SK-N-SH (cell line): ENCODE results near the gene LIG1. TPM values are rescaled to one million over a fixed set of nuclear protein-coding genes. Genes with fewer than 3 reads are reported as not detected.

Source experiments
- CTCF ChIA-PET: fragments of 300-600, 350-600 bp; formaldehyde crosslinking; extraction: SDS; loops from one replicate; lab custom pipeline; 2021; lab: Yijun Ruan, JAX
- POLR2A ChIA-PET: fragments of 350-600 bp; sonication (Branson Sonifier 250); formaldehyde crosslinking; extraction: SDS; loops from one replicate; lab custom pipeline; 2020; ENCODE audit warnings: antibody characterized with exemption, inconsistent platforms; lab: Yijun Ruan, JAX
- DNase-seq: peaks from one replicate; pipeline ENCODE4 v3.0.0; 2012
- H2AFZ ChIP-seq: fragments of 200-600 bp; sonication (generic); 2 replicates; pipeline ENCODE4 v1.8.1; 2016; ENCODE audit warnings: antibody characterized with exemption, mild to moderate bottlenecking, low read depth
- H3F3A ChIP-seq: fragments of 200-600 bp; sonication (generic); replicated peaks from 2 replicates; pipeline ENCODE3; 2016; ENCODE audit warnings: antibody characterized with exemption, mild to moderate bottlenecking; ENCODE audit not compliant: insufficient read depth
- H3K27ac ChIP-seq, 2 experiments: fragments of 200-500 bp in 1 of 2; fragments of 200-600 bp in 1 of 2; sonication (Bioruptor generic) in 1 of 2; sonication (generic), shearing (Covaris generic) in 1 of 2; 2 replicates each; pipeline versions ENCODE4 v1.5.1 to v1.6.1; 2014 to 2016; ENCODE audit warnings: low read depth in 2 of 2, inconsistent platforms in 1 of 2, low read length in 1 of 2, mild to moderate bottlenecking in 1 of 2, mixed read lengths in 1 of 2
- H3K27me3 ChIP-seq: fragments of 200-600 bp; sonication (generic), shearing (Covaris generic); 2 replicates; pipeline ENCODE4 v1.6.1; 2016; ENCODE audit warnings: mixed run types; ENCODE audit not compliant: insufficient read depth
- H3K36me3 ChIP-seq, 2 experiments: fragments of 200-500 bp in 1 of 2; fragments of 200-600 bp in 1 of 2; sonication (Bioruptor generic) in 1 of 2; sonication (generic) in 1 of 2; replicated peaks in 1 of 2; 2 replicates each; pipeline versions ENCODE3 to v1.5.1; 2014 to 2016; ENCODE audit warnings: low read length in 1 of 2, mild to moderate bottlenecking in 1 of 2; ENCODE audit not compliant: insufficient read depth in 2 of 2, control insufficient read depth in 1 of 2
- H3K4me1 ChIP-seq, 2 experiments: fragments of 200-500 bp in 1 of 2; fragments of 200-600 bp in 1 of 2; sonication (Bioruptor generic) in 1 of 2; sonication (generic), shearing (Covaris generic) in 1 of 2; 2 replicates each; pipeline versions ENCODE4 v1.5.1 to v1.6.1; 2014 to 2016; ENCODE audit warnings: low read depth in 1 of 2, low read length in 1 of 2, mixed run types in 1 of 2; ENCODE audit not compliant: insufficient read depth in 2 of 2, control insufficient read depth in 1 of 2
- H3K4me2 ChIP-seq: fragments of 200-600 bp; sonication (generic), shearing (Covaris generic); 2 replicates; pipeline ENCODE4 v1.6.1; 2017; ENCODE audit warnings: mixed run types
- H3K4me3 ChIP-seq, 2 experiments: fragments of 200-500 bp in 1 of 2; fragments of 200-600 bp in 1 of 2; sonication (Bioruptor generic) in 1 of 2; sonication (generic), shearing (Covaris generic) in 1 of 2; 2 replicates each; pipeline versions ENCODE4 v1.5.1 to v1.8.1; 2014 to 2016; ENCODE audit warnings: low read depth in 2 of 2, inconsistent platforms in 1 of 2, low read length in 1 of 2, mild to moderate bottlenecking in 1 of 2, mixed read lengths in 1 of 2, moderate library complexity in 1 of 2
- H3K79me2 ChIP-seq: fragments of 200-600 bp; sonication (generic); 2 replicates; pipeline ENCODE4 v1.8.1; 2017; ENCODE audit warnings: mild to moderate bottlenecking; ENCODE audit not compliant: insufficient read depth
- H3K9ac ChIP-seq: fragments of 200-600 bp; sonication (generic); 2 replicates; pipeline ENCODE4 v1.6.1; 2017; ENCODE audit warnings: mixed run types
- H3K9me2 ChIP-seq: fragments of 200-600 bp; sonication (generic); 2 replicates; pipeline ENCODE4 v1.6.1; 2017; ENCODE audit warnings: mixed run types
- H3K9me3 ChIP-seq: fragments of 200-600 bp; sonication (generic); 2 replicates; pipeline ENCODE4 v1.6.1; 2017; ENCODE audit warnings: mixed run types, mild to moderate bottlenecking, moderate library complexity
- H4K20me1 ChIP-seq: fragments of 200-600 bp; sonication (generic); 2 replicates; pipeline ENCODE4 v1.6.1; 2017; ENCODE audit warnings: mild to moderate bottlenecking, mixed run types; ENCODE audit not compliant: insufficient read depth
- FOXM1 ChIP-seq: IDR thresholded peaks from 2 replicates; pipeline ENCODE4 v1.4.0; 2012; ENCODE audit warnings: low read depth, mild to moderate bottlenecking
- GABPA ChIP-seq: IDR thresholded peaks from 2 replicates; pipeline ENCODE4 v1.4.0; 2012; ENCODE audit warnings: low read depth, mild to moderate bottlenecking
- MEF2A ChIP-seq: IDR thresholded peaks from 2 replicates; pipeline ENCODE4 v1.4.0; 2012; ENCODE audit warnings: low read depth, borderline replicate concordance
- MXI1 ChIP-seq: IDR thresholded peaks from 2 replicates; pipeline ENCODE4 v1.6.1; 2012; ENCODE audit warnings: mild to moderate bottlenecking, low read depth, low read length, improper control_type of control experiment
- NRF1 ChIP-seq: IDR thresholded peaks from 2 replicates; pipeline ENCODE4 v1.6.1; 2012; ENCODE audit warnings: low read depth, mild to moderate bottlenecking, low read length
- RCOR1 ChIP-seq: fragments of 150-350 bp; IDR thresholded peaks from 2 replicates; pipeline ENCODE4 v1.6.1; 2017; ENCODE audit warnings: antibody characterized with exemption, low read length
- RXRA ChIP-seq: IDR thresholded peaks from 2 replicates; pipeline ENCODE4 v1.4.0; 2012; ENCODE audit warnings: low read depth, mild to moderate bottlenecking, borderline replicate concordance
- WGBS: methylation state at CpG from one replicate; pipeline ENCODE4 v1.1.6; 2017; ENCODE audit warnings: low lambda C conversion rate; 5-methylcytosine and 5-hydroxymethylcytosine counted together
- polyA plus RNA-seq, 3 experiments: library from polyadenylated mRNA; depleted of rRNA; stranded (reverse); fragments of >200 nt; gene quantifications; 2 replicates each; pipeline ENCODE4 v1.2.3, GENCODE V29; 2012
- TF ChIP-seq, protein P1 (sequence below): IDR thresholded peaks from 2 replicates; pipeline ENCODE4; 2012
- TF ChIP-seq, protein P2 (sequence below): fragments of 150-350 bp; IDR thresholded peaks from 2 replicates; pipeline ENCODE4 v1.6.1; 2017; ENCODE audit warnings: antibody characterized with exemption, low read length, low read depth, borderline replicate concordance
- TF ChIP-seq, protein P3 (sequence below): IDR thresholded peaks from 2 replicates; pipeline ENCODE4 v1.4.0; 2012; ENCODE audit warnings: low read depth

LIG1 gene
- polyA plus RNA-seq, 1 of the 3 experiments (the other 2 are of a cell fraction), result 53.0 TPM

GRCh38 chr19:48152551-48152950 is 17.6 kb downstream of the LIG1 start (continued):
- TF ChIP-seq, protein P1, sequence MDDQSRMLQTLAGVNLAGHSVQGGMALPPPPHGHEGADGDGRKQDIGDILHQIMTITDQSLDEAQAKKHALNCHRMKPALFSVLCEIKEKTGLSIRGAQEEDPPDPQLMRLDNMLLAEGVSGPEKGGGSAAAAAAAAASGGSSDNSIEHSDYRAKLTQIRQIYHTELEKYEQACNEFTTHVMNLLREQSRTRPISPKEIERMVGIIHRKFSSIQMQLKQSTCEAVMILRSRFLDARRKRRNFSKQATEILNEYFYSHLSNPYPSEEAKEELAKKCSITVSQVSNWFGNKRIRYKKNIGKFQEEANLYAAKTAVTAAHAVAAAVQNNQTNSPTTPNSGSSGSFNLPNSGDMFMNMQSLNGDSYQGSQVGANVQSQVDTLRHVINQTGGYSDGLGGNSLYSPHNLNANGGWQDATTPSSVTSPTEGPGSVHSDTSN, result no peak
- TF ChIP-seq NRF1 (no peak), GABPA (no peak), MEF2A (no peak), FOXM1 (no peak)

DNA sequence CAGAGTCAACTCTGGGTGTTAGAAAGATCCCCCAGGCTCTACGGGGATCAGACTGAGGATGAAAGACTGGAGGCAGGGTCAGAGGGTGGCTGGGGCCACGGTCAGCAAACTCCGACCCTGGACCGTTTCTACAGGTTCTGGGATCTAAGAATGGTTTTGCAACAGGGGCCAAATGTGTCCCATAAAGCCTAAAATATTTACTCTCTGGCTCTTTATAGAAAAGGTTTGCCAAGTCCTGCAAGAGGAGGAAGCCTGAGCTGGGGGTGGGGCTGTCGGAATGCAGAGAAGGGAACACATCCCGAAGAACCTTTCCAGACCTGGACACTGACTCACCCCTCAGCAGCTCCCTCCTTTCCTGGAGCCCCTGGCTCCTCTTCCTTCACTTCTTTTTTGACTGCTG is 20.7 kb downstream of the LIG1 start:
- CTCF ChIA-PET, result interaction anchor here (2.0 to 16.3 kb wide), 3 partner anchors 43 to 186 kb away, joined by 5 to 168 read pairs (median 5); partner anchors contain the start of gene PLA2G4C

GRCh38 chr19:48148576-48148975 is 21.6 kb downstream of the LIG1 start:
- Histone ChIP-seq H4K20me1 (no peaks in the 10 kb centered on the region), H3K4me1 (no peaks in the 10 kb centered on the region; a peak in 1 of 4 replicates), H3K36me3 (peaks cover 7 to 8% of the 10 kb centered on the region in 2 experiments), H3K4me3 (no peak overlapping the region), H3K27me3 (no peaks in the 10 kb centered on the region), H3K79me2 (no peaks in the 10 kb centered on the region)
- POLR2A ChIA-PET, result no interaction called here
- no peak for TF ChIP-seq MXI1
- TF ChIP-seq, protein P2, sequence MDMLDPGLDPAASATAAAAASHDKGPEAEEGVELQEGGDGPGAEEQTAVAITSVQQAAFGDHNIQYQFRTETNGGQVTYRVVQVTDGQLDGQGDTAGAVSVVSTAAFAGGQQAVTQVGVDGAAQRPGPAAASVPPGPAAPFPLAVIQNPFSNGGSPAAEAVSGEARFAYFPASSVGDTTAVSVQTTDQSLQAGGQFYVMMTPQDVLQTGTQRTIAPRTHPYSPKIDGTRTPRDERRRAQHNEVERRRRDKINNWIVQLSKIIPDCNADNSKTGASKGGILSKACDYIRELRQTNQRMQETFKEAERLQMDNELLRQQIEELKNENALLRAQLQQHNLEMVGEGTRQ, result no peak
- TF ChIP-seq RXRA, result no peak
- TF ChIP-seq, all 33 proteins: peak for 0
- Histone ChIP-seq H3K9me3 (no peaks in the 10 kb centered on the region), H3K27ac (no peak overlapping the region), H3K9me2 (no peaks in the 10 kb centered on the region), H2AFZ (no peak overlapping the region), H3F3A (no peaks in the 10 kb centered on the region), H3K9ac (no peak overlapping the region), H3K4me2 (no peak overlapping the region)
- DNase-seq, result no peak
- WGBS, result 85% methylated on average over 9 of the region's 9 CpGs
- CTCF ChIA-PET, result interaction anchor here (16.3 kb wide), 1 partner anchor 42 kb away, joined by 168 read pairs; the partner anchor contains the start of gene PLA2G4C

More for the DNA sequence above, 20.7 kb downstream of the LIG1 start:
- TF ChIP-seq, protein P3, sequence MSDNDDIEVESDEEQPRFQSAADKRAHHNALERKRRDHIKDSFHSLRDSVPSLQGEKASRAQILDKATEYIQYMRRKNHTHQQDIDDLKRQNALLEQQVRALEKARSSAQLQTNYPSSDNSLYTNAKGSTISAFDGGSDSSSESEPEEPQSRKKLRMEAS, result no peak
- TF ChIP-seq, protein P1, result no peak
- TF ChIP-seq, protein P2, result no peak
- TF ChIP-seq FOXM1 (no peak), RCOR1 (no peak)
- Histone ChIP-seq H3K36me3 (peaks cover 6 to 7% of the 10 kb centered on the region in 2 experiments), H3K4me3 (no peak overlapping the region), H3K9me2 (no peaks in the 10 kb centered on the region), H3F3A (no peaks in the 10 kb centered on the region), H3K9ac (no peak overlapping the region), H3K4me2 (no peak overlapping the region), H3K4me1 (no peaks in the 10 kb centered on the region; a peak in 1 of 4 replicates), H3K9me3 (no peaks in the 10 kb centered on the region), H4K20me1 (no peaks in the 10 kb centered on the region), H3K79me2 (no peaks in the 10 kb centered on the region), H2AFZ (no peak overlapping the region), H3K27ac (no peak overlapping the region), H3K27me3 (no peaks in the 10 kb centered on the region)
- POLR2A ChIA-PET, result interaction anchor here (0.7 kb wide), 1 partner anchor 734 kb away, joined by 4 read pairs; no protein-coding TSS in a partner anchor
- 90% methylated on average over 6 of the region's 6 CpGs for WGBS
- DNase-seq, result no peak
